DMS153 (cell line): Measurements from ENCODE around the gene IL36B.

Source experiments
- DNase-seq: peaks from one replicate; lab custom pipeline; 2025; lab: John Stamatoyannopoulos, UW

The IL36B gene

DNA sequence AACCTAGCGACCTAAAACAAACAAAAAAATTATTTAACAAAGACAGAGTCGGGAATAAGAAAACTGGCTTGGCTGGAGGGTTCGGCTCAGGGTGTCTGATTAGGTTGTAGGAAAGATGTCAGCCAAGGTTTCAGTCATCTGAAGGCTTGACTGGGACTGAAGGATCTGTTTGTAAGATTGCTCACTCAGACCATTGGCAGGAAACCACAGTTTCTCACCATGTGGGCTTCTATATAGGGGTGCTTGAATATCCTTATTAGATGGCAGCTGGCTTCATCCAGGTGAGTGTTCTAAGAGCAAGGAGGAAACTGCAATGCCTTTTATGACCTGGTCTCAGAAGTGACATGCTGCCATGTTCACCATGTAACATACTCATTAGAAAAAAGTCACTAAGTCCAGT lies 999 bp upstream of the IL36B start:
- no peak for DNase-seq

DNA sequence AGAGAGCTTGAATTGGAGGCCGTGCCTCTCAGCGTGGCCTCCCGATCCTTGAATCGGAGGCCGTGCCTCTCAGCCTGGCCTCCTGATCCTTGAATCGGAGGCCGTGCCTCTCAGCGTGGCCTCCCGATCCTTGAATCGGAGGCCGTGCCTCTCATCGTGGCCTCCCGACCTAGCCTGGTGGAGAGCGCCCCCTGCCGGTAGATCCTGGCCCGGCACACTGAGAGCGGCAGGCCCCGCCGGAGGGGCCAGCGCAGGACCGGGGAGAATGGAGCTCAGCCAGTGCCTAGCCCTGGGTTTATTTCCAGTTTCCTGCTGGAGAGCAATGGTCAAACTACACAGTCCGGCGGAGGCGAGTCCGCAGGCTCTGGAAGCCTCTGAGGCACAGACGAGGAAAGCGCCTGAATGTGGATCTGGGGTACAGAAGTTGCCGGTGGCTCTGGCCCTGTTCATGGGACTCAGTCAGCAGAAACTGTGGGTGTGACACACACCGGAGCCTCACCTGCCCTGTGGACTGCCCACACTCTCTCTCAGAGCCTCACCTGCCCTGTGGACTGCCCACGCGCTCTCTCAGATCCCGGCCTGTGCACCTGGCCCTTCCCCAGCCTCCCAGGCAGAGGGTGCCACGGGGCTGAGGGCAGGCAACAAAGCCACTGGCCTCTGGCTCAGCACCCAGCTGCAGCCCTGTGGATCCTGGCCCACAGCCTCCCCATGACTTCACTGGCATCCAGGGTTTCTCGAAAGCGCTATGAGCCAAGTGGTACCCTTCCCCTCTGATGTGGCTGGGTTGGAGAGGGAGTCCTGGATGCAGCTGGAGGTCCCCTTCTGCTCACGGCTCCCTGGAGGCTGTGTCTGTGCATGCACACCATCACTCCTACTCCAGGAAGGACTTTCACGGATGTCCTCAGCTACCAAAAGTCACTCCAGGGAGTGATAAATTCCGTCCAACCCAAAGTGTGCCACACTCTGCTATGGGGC lies 1.5 kb downstream of the IL36B start:
- DNase-seq = no peak

DNA sequence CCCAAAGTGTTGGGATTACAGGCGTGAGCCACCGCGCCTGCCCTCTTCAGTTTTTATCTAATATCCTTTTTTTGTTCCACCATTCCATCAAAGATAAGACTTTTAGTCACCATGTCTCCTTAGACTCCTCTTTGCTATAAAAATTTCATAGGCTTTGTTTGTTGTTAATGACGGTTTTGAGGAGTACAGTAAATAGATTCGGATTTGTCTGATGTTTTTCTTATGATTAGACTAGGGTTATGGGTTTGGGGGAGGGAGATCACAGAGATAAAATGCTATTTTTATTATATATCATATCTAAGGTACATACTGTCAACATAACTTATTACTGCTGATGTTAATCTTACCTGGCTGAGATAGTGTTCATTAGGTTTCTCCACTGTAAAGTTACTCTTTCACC lies 6.2 kb downstream of the IL36B start:
- DNase-seq = no peak

DNA sequence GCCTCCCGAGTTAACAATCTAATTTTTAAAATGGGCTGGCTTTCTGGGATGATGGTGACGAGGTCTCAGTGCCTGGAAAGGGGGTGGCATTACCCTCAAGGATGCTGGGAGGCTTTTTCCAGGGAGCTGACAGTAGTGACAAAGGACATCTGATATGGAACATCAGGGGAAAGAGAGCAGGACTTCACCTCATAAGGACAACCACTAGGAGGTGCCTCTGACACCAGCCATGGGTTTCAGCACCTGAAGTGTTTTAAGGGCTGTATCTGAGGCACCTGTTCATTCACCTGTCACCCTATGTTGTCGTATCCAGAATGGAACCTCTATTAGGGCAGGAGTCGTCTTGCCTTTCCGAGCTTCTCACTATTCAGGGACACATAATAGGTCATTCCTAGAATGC lies 10.8 kb downstream of the IL36B start:
- DNase-seq = no peak

DNA sequence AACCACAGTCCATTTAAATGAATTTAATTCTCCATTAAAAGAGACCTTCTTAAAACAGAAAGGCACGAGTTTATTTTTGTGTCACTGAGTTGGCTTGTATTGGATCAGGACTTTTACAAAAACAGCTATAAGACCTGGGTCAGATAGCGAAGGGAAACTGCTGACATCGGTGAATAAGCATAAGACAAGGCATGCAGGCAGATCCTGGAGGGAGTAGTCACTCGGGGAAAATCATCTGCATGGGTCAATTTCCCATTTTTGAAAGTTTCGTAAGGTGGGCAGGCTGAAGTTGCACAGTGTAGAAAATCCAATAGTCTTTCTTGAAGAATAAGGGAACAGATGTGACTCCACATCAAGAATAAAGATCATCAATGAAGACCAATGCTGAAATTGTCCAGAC lies 12.9 kb downstream of the IL36B start:
- DNase-seq = no peak

DNA sequence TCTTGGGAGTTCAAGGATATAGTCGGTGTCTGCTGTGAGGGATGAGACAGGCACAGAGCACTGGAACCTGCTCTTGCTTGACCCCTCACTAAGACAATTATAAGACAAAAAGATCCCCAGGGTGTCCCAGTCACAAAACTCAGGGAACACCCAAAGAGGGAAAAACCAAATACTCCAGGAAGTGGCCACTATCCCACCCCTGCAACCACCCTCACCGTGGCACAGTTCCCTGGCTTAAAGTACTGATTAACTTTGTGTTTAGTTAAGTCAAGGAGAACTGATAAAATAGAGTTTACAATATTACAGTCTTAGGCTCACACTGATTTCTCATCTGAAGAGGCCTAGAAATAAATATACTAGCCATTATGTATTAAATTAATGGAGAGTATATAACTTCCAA lies 13.5 kb downstream of the IL36B start:
- DNase-seq = no peak

DNA sequence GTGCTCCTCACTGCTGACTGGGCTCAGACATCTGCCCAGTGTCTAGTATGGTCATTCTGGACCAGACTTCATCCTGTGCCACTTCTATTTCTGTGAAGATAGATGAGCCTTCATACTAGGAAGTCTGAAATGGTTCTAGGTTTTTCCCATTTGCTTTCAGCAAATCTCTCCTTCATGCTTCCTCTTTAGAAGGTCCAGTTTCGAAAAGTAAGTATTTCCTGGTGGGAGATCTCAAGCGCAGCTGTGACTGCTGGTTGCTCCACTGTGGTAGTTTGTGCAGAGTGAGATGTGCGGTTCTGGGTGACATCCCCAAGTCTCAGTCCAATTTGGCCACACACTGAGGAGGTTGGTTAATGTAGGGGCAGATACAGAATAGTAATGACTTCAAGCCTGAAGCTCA lies 14.4 kb downstream of the IL36B start:
- no peak for DNase-seq

DNA sequence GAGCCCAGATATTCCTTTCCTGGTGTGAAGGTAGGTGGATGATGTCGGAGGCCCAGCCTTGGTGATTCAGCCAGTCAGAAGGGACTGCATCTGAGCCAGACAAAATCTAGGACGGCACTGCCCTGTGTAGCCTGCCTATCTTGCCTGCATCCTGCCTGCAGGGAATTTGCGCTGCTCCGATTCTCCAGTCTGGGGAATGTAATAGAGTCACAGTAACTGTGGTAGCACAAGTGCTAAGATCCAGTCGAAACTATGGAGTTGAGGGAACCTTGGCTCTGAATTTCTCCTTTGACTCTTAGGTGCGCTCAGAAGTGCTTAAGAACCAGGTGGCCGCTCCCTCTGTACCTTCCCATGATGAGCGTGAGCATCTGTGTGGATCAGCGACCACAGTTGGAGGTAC lies 15.9 kb downstream of the IL36B start:
- DNase-seq = no peak

DNA sequence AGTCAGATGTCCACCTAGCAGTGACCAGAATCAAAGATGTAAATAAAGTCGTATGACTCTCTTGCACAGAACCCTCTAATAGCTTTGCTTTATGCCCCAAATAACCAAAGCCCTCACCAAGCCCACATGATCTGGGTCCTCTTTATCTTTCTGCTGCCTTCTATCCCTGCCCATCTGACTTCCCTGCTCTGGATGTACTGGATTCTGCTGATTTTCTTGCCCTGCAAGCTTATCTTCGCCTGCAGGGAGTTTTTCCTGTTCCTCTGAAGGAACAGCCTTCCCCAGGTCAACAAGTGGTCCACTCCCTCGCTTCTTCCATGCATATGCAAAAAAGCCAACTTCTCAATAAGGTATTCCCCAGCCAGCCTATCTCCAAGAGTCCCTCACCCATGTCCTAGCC lies 18.7 kb downstream of the IL36B start:
- DNase-seq = no peak

DNA sequence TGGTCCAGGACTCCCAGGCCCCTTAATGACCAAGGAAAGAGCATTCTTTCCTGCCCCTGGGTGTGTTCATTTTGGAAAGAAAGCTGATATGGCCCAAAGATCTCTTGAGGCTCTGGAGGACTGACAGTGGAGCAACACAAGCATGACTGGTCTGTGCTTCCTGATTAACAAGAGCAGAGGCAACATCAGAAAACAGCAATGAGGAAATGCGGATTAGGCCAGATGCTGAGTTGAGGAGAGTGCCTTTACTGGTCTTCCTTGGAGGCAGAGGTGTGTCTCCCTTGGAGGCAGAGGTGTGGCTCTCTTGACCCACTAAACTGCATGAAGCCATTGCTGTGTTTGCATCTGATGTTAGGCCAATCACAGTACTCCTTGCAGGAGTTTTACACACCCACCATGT lies 19.9 kb downstream of the IL36B start:
- no peak for DNase-seq

DNA sequence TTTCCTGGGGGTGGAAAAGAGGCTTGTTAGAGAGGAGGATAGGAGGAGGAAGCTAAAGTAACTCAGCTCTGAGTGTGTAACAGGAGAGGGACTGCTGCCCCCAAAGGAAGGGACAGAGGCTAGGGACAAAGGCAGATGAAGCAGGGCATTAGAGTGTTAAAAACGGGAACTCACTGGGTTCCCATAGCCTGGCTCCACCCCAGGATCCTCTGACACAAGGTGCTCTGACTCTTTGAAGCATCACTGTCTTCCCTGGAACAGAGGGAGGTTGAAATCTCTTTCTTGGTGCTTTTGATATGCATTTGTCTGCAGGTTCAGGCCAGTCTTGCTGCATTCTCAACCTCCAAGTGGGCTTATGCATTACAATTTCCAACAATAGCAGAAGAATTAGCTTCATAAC lies 24.6 kb downstream of the IL36B start:
- no peak for DNase-seq

DNA sequence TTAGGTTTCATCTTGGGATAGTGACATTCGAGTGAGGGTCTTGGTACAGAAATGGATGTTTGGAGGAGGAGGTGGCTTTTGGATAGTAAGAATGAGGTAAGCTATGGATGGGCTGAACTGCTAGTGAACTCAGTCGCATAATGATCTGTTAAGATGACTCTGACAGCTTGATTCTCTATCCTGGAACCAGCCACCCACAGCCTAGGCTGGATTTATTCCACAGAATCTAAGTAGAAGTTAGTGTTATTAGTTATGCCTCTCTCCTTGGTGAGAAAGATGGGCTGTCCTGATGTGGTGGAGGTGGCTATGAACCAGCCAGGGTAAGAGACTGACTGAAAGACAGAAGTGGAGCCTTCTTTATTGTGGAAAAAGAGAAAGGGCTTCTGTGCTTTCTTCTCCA lies 25.0 kb downstream of the IL36B start:
- no peak for DNase-seq

DNA sequence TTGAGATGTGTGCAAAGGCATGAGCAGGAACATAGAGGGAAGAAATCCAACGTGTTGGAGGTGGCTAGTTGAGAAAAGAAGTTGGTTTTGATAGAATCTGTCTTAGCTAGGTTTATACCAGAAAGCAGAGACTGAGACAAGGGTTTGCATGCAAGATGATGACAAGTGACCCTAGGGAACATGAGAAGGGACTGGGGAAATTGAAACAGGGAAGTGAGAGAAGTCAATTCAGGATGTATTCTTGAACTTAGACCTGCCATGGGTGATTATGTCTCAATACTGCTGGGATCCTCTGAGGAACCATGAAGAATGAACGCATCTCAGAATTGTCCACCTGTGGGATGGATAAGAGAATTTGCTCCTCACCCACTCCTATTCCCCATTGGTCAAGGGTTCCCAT lies 26.9 kb downstream of the IL36B start:
- DNase-seq = no peak

DNA sequence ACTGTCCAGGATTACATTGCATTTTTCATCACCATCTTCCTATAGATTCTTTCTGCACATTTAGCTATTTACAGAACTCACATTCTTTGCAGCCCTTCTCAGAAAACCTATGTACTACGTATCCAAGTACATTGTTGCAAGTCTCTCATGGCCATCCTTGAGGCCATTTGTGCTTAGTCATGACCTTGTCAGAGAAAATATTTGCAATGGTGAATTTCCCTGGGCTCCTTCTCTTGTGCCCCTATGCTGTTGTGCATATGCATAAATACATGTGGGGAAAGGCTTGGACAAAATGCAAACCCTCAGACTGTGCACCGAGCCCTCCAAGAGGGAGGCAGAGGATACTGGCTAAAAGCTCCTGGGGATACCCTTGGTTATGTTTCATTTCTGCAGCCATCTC lies 27.9 kb downstream of the IL36B start:
- no peak for DNase-seq

DNA sequence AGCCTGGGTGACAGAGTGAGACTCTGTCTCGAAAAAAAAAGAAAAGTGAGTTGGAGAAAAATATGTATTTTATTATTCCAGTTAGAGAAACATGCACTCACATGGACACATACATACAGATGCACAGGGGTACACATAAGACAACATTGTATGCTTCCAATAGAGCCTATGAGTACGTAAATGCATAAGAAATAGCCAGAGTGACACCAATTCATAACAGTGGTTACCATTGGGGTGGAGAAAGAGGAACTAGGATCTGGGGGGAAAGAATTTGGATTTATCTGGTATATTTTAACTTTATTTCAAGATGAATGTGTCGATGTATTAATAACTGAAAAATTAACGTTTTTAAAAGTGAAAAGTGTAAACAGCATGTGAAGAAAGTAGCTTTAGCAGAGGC lies 31.4 kb downstream of the IL36B start:
- no peak for DNase-seq

DNA sequence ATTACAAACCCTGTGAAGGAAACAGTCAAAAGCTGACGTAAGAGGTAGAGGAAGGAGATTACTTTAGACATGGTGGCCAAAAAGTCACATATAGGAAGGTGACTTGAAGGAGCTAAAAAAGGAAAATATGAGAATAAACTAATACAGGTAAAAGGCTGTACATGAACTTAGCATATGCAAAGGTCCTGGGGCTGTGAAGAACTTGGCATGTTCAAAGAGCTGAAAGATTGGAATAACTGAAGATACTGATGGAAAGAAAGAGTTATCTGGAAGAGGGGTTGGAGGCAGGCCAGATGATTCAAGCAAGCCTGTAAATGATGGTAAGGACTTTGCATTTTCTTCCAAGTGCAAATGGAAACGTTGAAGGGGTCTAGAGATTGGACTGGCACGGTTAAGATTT lies 34.2 kb downstream of the IL36B start:
- DNase-seq = no peak

DNA sequence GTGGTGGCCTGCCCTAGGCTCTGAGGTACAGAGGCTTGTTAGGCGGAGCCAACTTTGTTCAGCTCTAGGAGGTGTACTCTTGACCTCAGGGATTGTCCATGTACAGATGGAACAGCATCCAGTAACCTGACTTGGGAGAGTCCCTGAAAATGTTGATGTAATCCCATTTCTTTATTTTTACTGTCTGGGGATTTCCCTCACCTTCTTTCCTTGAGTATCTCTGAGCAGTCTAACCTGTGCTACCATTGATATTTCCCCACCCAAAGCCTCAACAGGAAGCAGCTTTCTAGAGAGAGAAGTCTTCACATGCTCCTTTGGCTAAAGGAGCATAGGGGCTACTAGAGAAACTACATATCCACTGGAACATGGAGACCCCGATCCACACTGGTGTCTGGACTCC lies 37.0 kb downstream of the IL36B start:
- DNase-seq = no peak

DNA sequence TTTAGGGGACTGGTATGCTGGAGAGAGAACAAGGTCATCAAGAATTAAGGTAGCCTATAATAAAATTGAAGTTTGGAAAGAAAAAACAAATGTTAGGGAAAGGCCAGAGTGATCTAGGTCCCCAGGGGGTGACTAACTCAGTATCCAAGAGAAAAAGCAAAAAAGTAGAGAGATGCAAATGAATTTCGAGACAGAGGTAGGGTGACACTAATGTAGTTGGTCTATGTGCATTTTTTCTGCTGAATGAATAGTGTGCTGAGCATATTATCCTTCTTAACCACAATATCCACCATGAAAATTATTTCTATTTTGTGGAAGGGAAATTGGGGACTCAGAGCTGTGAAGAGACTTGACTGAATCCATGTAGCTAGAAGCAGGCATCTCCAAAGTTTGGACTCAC lies 37.6 kb downstream of the IL36B start:
- no peak for DNase-seq

DNA sequence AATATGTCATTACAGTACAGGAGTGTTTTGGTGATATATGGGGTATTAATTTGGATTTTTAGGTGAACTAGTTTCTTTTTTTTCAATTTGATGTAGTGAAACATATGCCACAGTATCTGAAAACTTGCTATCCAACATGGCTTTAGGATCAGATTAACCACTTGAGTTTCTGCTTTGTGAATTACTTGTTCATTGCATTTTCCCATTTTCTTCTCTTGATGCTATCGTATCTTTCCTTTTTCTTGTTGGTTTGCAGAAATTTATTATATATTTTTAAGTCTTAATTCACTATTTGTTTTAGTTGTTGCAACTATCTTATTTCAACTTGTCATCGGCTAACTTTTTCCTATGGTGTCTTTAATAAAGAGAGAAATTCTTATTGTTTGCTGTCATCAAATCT lies 38.6 kb downstream of the IL36B start:
- no peak for DNase-seq

DNA sequence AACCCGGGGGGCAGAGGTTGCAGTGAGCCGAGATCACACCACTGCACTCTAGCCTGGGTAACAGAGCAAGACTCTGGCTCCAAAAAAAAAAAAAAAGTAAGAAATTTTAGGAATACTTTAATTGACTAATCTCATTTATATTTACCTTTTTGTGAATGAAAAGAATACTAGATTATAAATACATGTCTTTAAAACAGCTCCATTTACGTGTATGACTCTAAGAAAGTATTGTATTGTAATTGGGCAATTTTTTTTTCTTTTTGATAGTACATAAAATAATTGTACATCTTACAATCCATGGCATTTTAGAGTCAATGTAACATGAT lies 39.4 kb downstream of the IL36B start:
- DNase-seq = no peak

DNA sequence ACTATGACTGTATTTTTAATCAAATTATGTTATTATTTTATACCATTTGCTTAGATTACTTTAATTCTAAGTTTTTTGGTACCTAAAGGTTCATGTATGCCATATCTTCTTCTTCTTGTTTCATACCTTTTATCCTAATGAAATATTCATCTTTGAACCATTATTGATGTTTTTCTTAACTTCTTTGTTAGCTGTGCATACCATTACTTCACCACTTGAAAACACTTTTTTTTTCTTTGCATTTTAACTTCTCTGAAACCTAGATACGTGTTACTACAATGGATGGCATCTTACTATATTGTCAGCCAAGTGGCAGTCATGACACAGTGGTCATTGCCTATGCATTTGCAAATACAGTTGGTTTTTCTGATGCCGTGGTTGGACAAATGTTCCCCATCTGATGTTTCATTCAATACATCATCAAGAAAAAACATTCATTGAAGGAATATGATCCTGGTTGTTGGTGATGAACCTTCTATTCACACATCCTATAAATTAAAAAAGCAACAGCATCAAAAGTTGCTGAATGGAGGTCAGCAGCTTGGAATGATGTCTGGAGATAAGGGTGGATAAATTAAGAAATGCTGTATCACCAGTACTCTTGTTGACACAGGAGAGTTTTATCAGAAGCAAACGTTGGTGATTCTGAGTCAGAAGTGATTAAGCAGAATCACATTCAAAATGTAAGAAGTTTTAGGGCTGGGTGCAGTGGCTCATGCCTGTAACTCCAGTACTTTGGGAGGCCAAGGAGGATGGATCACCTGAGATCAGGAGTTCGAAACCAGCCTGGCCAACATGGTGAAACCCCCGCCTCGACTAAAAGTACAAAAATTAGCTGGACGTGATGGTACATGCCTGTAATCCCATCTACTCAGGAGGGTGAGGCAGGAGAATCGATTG lies 40.0 kb downstream of the IL36B start:
- DNase-seq = no peak

DNA sequence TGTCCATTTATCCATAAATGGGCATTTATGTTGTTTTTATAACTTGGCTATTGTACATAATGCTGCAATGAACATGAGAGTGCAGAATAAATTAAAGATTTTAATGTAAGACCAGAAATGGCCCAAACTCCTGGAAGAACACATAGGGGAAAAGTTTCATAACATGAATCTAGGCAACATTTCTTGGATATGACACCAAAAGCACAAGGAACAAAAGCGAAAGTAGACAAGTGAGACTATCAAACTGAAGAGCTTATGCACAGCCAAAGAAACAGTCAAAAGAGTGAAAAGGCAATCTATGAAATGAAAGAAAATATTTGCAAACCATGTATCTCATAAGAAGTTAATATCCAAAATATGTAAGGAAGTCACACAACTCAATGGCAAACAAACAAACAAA lies 41.6 kb downstream of the IL36B start:
- DNase-seq = no peak

DNA sequence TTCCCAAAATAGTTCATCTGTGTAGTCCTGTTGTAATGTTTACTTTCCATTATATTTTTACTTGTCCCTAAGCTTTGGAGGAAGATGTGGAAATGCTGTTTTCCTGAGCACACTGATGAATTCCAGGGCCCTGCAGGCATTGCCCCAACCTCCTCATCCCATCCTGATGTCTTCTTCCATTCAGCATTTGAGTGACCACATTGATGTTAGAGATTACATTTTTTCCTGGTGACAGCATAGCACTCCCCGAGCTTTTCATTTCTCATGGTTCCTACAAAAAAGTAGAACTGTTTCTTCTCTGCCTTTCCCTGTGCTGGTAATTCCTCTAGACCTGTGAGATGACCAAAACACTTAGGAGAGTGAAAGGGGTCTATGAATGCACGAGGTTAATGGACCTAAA lies 42.6 kb downstream of the IL36B start:
- DNase-seq = no peak
